HG03196 (cell line): ENCODE results near the gene LINGO4.

Source experiments
- ATAC-seq: cut with Tn5 transposase; IDR thresholded peaks from one replicate; pipeline ENCODE4 v1.9.1; 2021; ENCODE audit not compliant: unreplicated experiment

Gene LINGO4

DNA sequence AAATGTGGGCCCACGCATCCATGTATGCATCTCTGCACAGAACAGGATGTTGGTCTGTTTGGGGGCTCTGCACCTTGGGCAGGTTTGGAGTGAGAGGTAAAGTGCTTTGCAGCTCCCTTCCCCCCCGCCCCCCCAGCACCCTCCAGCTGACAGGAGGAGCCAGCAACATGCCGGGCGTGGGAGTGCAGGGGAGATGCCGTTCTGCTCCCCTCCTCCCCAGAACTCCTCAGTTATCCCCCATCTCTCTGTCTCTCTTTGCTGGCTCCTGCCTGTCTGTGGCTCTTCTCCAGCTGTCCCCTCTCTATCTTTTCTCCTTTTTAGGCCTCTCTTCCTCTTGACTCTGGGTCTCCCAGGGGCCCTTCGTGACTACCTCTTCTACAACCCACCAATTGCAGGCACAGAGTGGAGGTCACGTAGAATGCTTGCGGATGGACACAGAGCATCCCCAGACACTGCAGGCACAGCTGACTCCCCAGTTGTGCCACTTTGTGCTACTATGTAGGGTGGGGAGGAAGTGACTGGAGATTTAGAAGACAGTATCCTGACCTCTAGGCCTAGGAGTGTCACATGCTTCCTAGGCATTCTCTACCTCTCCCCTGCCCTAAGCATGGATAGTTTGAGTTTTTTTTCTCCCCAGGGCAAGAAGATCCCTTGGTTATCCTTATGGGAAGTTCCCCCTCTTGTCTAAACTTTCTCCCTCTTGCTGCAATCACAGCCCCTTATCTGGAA lies 28.1 kb upstream of the LINGO4 start:
- no peak for ATAC-seq

DNA sequence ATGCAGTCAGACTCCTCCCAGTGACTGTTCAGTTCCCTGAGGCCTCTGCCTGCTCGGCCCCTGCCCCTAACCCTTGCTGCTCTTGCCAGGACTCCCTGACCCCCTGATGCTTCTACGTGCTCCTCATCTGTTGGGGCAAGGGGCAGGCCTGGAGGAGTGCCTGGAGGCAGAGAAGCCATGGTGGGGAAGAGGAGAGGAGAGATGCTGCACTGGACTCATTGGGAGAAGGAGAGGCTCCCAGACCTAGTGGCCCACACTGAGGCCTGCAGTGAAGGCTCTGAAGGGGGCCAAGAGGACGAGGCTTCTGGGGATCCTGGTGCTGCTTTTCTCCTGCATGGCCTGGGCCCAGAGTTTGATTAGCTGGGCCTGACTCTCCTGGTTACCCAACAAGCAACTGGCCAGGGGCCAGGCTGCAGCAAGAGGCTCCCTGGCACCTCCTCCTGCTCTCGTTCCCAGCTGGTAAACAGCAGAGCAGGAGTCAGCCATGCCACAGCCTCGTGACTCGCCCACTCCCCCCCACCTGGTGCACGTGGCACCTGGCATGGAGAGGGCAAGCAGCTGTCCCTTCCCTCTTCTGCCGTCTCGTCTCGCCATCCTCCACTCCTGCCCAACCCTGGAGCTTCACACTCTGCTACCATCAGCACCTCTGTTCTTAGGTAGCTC lies 27.2 kb upstream of the LINGO4 start:
- ATAC-seq: no peak

DNA sequence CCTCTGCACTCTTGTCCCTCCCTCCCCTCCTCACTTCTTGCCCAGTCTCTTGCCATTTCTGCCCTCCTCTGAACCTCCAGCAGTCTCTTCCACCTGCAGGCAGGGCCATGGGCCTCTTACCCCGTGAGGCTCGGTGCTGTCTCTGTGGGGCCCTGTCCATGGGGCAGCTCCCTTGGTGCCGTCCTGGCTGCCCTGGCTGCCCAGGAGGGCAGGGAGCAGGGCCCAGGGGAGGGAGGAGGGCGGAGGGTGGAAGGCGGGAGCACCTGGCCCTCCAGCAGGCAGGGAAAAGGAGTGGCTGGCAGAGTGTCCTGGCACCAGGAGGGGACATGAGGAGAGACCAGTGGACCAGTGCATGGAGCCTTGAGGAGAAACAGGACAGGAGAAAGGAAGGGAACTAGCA lies 26.4 kb upstream of the LINGO4 start, which contains the start of gene RORC:
Gene RORC (minus strand): TSS at position 198 of the 400 bp plus-strand sequence. CDS start 38 bp downstream, at position 160.
- ATAC-seq: no peak

DNA sequence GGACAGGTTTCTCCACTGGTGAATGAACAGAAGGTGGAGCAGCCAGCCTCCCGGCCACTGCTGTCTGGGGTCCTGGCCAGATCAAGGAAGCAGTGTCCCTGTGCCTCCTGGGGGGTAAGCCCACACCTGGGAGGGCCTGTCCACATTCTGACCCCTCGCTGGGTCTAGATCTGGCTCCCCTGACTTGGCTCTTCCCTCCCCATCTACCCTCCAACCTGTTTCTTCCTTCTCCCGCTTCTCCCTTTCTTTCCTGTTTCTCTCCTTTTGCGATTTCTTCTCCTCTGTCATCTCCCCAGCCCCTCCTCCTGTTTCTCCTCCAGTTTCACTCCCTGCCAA lies 26.0 kb upstream of the LINGO4 start:
- no peak for ATAC-seq

DNA sequence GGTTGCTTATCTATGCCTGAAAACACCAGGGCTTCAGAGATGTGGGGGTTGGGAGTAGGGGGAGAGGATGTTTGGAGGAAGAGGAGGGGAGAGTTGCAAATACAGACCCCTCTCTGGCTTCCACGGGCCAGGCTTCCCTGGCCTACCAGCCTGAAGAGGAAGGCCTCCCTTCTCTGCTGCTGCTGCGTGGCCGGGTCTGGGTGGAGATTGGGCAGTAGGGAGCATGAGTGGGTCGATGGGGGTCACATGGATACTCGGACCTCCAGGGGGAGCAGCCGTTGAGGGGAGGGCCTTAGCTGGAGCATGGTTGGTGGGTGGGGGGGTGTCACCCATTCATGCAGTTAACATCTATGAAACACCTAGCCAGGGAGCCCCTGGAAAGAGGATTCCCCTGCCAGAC lies 24.8 kb upstream of the LINGO4 start:
- ATAC-seq: no peak

DNA sequence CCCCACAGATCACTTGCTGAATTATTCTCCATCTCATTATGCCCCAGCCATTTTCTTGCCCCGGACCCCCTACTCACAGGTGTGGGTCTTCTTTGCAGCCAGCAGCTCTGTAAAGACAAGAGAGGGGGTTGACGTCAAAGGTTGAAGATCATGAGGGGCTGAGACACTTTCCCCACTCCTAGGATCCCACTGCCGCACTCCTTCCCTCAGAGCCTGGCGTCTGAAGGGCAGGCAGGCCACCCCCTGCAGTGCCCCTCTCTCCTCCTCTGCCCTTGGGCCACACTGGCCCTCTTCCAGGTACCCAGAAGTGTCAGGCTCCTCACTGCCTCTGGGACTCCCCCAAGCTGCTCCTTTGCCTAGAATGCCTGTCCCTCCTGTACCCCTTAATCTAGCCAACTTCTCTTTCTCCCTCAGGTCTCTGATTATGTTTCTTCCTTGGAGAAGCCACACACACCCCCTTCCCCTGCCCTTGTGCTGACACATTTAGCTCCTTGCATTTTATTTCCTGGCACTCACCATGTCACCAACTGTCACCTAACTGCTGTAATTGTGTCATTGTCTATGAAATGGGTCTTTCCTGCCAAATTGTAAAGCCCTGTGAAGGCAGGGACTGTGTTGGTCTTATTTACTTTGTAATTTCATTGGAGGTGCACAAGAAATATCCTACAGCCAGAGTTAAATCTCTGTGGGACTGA lies 24.3 kb upstream of the LINGO4 start:
- no peak for ATAC-seq

DNA sequence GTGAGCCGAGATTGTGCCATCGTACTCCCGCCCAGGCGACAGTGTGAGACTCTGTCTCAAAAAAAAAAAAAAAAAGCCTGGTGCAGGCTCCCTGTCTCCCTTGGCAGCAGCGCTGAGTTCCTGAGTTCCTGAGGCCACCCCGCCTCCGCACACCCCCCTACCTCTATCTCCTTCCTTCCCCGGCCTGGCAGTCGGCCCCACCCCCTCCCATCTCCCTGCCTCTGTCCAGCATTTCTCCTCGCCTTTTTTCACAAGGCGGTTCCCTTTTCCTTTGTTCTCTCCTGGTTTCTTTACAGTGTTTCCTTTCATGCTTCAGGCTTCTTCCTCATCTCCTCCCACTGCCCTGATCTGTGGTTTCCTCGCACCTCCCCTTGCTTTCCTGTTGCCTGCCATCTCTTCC lies 23.7 kb upstream of the LINGO4 start:
- ATAC-seq: no peak

DNA sequence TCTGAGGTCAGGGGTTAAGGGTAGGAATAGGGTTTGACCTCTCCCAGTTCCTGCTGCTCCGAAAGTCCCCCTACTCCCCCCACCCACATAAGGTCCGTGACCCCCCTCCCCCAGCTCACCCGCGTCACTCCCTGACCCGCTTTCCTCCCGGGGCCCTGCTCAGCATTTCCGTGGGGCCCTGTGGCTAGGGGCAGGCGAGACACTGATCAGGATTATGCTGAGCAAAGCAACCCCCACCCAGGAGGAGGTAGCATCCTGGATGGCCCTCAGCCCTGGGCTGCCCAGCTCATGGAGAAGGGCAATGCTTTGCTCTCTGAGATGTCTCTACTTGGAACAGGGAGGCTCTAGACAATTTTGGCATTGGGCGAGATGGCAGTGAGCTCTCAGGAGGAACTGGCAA lies 22.6 kb upstream of the LINGO4 start:
- no peak for ATAC-seq

DNA sequence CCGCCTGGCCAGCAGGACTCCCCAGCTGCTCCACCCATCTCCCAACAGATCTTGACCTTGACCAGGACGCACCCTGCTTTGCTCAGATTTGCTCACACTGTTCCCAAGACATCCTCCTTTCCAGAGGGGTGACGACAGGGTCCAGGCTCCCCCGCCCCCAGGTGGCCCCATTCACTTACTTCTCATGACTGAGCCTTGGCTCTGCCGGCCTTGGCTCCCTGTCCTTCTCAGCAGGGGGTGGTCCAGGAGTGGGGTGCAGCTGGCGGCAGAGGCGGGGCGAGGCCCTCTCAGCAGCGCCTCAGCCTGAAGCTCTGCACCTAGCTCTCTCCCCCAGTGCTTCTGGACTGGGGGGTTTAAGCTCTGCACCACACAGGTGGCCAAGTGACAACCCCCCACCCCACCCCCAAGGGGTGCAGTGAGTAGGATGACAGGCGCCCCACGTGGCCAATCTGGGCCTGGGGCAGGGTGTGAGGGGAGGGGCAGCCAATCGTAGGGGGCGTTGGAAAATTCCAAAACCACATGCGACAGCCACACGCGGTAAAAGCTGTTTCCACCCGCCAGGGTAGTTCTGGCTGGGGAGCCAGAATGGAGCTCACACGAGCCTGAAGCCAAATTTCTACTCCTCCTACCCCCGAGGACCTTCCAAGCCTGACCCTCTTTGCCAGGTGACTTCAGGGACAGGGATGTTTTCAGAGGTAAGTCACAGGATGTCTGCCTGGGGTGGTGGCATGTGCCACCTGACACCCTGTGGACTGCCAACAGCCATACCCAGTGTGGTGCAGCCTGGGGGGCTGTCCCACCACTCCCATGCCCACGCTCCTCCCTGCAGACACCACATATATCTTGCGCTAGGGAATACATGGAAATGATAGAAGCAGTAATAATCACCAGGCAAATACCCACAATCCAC lies 20.8 kb upstream of the LINGO4 start:
- no peak for ATAC-seq

DNA sequence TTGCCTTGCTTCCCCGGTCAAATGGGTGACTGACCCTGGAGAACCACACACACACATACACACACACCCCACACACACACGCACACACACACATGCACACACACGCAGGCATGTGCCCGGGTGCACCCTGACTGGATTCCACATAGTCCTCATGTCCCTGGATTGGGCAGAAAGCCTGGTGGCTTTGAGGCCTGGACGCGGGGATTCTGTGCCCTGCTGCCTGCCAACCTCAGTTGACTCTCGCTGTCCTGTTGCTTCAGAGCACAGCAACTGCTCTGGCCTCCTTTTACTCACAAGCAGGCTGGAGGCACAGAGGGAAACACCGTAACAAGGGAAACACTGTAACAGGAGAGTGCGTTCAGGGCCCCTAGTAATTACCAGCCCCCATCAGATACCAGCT lies 20.0 kb upstream of the LINGO4 start:
- no peak for ATAC-seq

DNA sequence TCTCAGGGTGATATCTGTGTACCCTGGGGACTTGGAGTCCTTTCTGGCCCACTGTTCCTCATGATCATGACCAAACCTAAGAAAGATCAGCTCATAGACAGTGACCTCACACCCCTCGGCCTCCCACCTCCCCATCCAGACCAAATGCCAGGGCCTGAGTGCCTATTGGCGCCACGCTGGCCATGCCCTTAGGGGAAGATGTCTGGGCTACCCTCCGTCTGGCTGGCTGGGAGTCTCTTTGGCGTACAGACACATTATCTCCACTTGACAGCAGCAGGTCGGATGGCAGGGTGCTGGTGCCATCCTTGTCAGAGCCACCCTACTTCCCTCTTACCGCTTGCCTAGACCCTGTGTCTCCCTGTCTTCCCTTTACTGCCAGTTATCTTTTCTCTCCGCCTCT lies 18.0 kb upstream of the LINGO4 start:
- no peak for ATAC-seq

DNA sequence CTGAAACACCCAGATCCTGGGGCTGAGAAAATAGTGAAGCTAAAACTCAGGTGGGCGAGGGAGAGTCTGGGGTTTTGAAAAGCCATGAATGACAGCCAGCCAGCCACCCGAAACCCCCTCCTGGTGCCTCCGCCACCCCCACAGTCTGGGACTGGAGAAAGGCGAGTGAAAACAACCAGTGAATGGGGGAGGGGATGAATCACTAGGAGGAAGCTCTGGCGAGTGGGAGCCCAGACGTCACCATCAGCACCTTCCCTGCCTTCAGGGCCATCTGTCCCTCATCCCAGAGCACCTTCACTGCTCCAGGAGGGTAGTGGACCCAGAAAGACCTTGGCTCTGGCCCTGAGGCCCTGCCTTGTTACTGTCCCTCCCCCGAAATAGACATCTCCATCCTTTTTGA lies 17.2 kb upstream of the LINGO4 start:
- ATAC-seq: no peak

DNA sequence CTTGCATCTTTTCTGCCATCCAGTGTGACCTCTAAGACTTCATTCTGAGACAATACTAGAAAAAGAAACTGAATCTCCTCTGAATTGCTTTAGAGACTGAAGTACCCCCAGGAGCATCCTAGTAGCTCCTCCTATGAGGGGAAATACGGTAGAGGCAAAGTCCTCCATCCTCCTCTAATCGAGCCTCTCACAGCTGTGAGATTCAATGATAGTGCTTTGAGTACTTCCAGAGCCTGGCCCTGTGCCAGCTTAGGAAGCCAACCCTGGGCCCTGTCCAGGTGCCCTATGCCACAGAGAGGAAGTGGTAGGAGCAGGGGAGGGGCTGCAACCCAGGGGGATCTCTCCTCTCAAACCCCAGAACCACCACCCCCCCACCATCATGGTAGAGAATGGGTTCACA lies 15.7 kb upstream of the LINGO4 start:
- ATAC-seq: no peak

DNA sequence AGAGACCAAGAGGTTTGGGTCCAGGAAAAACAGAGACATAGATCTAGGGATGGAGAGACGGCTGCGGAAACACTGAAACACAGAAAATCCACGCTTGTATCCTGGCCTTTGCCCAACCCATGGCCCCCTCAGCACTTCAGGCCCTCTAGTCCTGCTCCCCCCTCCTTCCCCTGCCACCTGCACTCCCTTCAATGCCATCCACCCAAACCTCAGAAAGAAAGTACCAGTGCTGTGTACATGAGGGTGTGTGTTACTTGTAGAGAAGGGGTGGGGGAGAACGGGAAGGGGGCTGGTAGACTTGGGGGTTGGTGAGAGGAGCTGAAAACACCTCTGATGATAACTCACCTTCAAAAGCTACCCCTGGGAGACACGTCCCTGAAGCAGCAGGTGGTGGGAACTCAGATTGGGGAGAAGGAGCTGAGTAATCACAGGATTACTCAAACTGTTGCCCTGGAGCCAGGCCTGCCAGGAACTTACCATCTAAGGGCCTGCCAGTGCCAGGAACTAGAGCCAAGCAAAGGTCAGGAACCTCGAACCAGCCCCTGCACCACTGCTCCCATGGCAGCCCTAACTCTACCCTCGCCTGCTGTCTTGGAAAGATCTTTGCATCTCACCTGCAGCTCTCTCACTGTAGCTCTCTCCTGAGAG lies 14.9 kb upstream of the LINGO4 start:
- ATAC-seq: no peak

DNA sequence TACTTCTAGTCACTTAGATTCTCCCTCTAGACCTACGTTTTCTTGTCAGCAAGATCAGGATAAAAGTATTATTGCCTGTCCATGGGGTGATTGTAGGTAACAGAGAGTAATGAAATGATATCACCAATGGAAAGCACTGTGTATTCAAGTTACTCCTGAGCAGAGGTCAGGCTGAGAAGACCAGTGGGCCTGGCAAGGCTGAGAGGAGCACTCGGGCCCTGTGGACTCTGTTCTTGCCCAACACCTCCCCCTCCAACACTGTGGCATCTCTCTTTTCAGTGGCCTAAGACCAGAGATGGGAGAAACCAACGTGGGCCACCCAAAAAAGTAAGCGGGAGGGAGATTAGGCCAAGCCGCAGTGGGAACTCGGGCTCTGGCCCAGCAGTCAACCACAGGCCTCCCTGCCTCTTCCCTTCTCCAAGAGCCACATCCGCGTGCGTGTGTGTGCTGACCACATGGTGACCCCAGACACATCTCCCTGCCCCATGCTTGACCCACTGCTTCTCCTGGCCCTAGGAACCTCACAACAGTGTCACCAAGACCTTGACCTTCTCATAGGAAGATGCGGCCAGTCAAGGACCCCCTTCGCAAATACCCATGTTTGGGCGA lies 14.1 kb upstream of the LINGO4 start:
- no peak for ATAC-seq

DNA sequence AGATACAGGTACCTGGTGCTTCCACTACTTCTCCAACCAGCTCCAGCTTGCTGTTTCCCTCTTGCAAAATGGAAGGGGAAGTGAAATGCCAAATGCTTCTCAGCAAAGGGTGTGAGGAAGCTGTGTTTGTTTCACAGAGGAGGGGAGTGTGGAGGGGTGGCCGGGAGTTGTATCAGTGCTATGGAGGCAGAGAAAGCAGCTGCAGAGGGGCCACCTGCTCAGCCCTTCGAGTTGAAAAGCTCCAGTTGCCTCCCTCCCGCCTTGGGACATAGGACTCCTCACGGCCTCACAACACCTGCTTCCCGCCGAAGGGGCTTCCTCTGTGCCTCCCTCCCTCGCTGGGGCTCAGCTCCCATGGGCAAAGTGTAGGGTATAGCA lies 12.1 kb upstream of the LINGO4 start:
- ATAC-seq: no peak

DNA sequence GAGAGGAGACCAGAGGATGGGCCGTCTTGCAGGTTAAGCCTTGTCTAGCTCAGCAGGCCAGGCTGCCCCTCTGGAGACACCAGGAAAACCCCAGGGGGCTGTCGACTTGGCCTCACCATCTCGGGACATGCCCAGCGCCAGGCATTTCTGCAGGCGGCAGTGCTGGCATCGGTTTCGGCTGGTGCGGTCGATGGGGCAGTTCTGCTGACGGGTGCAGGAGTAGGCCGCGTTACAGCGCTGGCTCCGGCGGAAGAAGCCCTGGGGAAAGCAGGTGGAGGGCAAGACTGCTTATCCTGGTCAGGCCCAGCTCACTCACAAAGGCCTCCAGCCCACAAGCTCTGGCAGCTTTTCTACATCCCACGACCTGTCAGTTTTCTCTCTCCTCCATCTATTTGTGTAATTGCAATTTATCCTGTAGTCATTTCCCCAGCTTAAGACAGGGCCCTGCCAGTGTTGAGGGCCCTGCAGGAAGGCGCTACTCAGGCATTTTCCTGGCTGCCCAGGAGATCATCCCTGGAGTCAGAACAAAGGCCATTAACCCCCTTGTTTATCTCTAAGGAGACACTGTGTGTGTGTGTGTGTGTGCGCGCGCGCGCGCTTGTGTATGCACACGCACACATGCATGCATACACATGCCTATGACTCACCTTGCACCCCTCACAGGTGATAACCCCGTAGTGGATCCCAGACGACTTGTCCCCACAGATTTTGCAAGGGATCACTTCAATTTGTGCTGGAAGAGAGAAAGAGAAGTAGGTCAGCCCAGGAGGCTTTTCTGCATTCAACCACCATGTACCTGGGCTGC lies 11.5 kb upstream of the LINGO4 start:
- ATAC-seq: no peak

DNA sequence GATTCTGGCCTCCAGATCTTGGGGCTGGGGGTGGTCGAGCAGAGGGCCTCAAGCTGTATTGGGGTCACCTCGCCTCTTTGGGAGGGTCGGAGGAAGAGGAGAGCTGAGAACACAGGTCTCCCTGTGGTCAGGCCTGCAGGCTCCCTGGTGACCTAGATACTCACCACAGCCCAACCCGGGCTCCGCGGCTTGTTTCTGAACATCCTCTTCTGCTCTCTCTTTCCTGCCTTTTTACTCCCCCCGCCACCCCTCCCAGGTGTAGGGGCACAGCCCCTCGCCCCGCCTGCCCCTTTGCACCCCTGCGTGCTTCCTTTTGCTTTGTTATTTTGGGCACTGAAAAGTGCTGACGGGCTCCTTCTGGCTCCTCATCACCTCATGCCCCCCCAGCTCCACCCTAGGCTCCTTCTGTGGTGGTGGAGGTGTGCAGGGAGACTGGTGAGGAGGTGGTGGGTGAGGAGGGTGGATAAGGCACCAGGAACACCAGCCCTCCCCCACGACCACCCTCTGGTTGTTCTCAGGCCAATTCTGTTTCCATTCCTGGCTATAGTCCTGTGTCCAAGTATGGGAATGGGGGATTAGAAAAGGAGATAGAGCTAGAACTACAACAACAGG lies 10.6 kb upstream of the LINGO4 start:
- no peak for ATAC-seq

DNA sequence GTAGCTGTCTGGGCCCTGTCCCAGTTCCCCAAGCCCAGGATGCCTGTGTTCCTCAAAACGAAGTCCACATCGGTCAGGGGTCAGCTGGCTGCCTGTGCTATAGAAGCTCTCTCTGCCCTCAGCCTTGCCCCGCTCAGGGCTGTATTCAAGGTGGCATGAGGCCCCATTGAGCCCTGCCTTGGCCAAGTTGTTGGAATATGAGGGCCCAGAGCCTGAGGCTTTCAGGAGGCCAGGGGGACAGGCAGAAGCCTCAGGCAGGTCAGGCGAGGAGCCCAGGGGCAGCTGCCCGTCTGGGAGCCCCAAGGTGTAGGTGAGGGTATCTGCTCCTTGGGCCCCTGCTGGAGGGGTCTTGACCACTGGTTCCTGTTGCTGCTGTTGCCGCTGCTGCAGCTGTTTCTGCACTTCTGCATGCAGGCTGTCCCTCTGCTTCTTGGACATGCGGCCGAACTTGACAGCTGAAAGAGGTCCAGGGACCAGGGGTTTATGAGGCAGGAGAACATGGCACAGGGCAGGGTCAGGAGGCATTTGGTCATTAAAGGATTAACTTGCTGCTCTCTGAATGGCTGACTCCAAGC lies 9.8 kb upstream of the LINGO4 start:
- no peak for ATAC-seq
